Measurements from ENCODE around the gene GNG13.

DNA sequence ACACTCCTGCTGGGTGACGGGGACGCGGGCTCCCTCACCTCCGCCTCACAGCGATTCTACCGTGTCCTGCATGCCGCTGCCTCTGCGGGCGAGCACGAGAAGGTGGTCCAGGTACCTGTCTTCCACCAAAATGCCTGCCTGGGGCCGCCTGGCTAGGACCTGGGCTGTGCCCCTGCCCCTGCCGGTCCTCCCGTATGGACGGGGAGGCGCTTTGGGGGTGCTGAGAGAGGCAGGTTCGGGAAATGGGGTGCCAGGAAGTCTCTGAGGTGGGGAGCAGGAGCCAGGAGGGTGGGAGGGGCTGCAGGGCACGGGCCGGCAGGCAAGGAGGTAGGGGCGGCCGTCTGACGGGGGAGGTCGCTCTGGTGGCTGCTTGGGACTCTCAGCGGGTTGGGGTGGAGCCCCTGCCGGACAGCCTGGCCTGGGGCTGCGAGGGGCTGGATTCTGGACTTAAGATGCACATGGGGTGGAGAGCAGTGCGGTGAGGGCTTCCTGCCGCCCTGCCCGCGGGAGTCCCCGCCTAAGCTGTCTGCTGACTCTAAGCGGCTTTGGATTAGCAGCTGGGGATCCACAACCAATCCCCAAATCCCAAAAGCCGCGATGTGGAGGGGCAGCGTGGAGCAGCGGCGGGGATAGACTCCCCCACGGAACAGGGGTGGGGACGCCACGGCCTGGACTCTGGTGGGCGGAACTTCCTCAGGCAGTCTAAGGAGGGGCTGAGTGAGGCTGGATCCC, 6.3 kb downstream of the GNG13 start:
- TF ChIP-seq ZBTB7A (tag by site-specific recombination; IDR thresholded peaks at IDR 0.05; ENCODE audit: low read depth), result no peak
- TF ChIP-seq, protein P1, sequence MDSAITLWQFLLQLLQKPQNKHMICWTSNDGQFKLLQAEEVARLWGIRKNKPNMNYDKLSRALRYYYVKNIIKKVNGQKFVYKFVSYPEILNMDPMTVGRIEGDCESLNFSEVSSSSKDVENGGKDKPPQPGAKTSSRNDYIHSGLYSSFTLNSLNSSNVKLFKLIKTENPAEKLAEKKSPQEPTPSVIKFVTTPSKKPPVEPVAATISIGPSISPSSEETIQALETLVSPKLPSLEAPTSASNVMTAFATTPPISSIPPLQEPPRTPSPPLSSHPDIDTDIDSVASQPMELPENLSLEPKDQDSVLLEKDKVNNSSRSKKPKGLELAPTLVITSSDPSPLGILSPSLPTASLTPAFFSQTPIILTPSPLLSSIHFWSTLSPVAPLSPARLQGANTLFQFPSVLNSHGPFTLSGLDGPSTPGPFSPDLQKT (IDR thresholded peaks at IDR 0.05; ENCODE audit: borderline replicate concordance, low read depth, low read length), result no peak
- TF ChIP-seq, protein P2, sequence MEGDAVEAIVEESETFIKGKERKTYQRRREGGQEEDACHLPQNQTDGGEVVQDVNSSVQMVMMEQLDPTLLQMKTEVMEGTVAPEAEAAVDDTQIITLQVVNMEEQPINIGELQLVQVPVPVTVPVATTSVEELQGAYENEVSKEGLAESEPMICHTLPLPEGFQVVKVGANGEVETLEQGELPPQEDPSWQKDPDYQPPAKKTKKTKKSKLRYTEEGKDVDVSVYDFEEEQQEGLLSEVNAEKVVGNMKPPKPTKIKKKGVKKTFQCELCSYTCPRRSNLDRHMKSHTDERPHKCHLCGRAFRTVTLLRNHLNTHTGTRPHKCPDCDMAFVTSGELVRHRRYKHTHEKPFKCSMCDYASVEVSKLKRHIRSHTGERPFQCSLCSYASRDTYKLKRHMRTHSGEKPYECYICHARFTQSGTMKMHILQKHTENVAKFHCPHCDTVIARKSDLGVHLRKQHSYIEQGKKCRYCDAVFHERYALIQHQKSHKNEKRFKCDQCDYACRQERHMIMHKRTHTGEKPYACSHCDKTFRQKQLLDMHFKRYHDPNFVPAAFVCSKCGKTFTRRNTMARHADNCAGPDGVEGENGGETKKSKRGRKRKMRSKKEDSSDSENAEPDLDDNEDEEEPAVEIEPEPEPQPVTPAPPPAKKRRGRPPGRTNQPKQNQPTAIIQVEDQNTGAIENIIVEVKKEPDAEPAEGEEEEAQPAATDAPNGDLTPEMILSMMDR (tag by site-specific recombination; IDR thresholded peaks at IDR 0.05), result no peak
- TF ChIP-seq, protein P3, sequence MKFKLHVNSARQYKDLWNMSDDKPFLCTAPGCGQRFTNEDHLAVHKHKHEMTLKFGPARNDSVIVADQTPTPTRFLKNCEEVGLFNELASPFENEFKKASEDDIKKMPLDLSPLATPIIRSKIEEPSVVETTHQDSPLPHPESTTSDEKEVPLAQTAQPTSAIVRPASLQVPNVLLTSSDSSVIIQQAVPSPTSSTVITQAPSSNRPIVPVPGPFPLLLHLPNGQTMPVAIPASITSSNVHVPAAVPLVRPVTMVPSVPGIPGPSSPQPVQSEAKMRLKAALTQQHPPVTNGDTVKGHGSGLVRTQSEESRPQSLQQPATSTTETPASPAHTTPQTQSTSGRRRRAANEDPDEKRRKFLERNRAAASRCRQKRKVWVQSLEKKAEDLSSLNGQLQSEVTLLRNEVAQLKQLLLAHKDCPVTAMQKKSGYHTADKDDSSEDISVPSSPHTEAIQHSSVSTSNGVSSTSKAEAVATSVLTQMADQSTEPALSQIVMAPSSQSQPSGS (tag by site-specific recombination; IDR thresholded peaks at IDR 0.05; ENCODE audit: low read depth), result no peak
- no peak for TF ChIP-seq YY1 (tag by site-specific recombination; IDR thresholded peaks at IDR 0.05)
- TF ChIP-seq GLI4 (tag by site-specific recombination; IDR thresholded peaks at IDR 0.05), result no peak
- TF ChIP-seq, protein P4, sequence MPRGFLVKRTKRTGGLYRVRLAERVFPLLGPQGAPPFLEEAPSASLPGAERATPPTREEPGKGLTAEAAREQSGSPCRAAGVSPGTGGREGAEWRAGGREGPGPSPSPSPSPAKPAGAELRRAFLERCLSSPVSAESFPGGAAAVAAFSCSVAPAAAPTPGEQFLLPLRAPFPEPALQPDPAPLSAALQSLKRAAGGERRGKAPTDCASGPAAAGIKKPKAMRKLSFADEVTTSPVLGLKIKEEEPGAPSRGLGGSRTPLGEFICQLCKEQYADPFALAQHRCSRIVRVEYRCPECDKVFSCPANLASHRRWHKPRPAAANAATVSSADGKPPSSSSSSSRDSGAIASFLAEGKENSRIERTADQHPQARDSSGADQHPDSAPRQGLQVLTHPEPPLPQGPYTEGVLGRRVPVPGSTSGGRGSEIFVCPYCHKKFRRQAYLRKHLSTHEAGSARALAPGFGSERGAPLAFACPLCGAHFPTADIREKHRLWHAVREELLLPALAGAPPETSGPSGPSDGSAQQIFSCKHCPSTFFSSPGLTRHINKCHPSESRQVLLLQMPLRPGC (tag by site-specific recombination; IDR thresholded peaks at IDR 0.05), result no peak
- no peak for TF ChIP-seq ZNF341 (tag by site-specific recombination; IDR thresholded peaks at IDR 0.05; ENCODE audit: low read depth)
- TF ChIP-seq, protein P5, sequence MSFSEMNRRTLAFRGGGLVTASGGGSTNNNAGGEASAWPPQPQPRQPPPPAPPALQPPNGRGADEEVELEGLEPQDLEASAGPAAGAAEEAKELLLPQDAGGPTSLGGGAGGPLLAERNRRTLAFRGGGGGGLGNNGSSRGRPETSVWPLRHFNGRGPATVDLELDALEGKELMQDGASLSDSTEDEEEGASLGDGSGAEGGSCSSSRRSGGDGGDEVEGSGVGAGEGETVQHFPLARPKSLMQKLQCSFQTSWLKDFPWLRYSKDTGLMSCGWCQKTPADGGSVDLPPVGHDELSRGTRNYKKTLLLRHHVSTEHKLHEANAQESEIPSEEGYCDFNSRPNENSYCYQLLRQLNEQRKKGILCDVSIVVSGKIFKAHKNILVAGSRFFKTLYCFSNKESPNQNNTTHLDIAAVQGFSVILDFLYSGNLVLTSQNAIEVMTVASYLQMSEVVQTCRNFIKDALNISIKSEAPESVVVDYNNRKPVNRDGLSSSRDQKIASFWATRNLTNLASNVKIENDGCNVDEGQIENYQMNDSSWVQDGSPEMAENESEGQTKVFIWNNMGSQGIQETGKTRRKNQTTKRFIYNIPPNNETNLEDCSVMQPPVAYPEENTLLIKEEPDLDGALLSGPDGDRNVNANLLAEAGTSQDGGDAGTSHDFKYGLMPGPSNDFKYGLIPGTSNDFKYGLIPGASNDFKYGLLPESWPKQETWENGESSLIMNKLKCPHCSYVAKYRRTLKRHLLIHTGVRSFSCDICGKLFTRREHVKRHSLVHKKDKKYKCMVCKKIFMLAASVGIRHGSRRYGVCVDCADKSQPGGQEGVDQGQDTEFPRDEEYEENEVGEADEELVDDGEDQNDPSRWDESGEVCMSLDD (tag by site-specific recombination; IDR thresholded peaks at IDR 0.05), result no peak

All from HEK293 (cell line).